ENCODE data around the gene IPO13. TPM values are rescaled to one million over a fixed set of nuclear protein-coding genes. Genes with fewer than 3 reads are reported as not detected.

The IPO13 gene
- polyA plus RNA-seq, 3 donors, result 10.1 to 20.4 (median 10.6) TPM

- no peak overlapping the region for H3K4me3 Mint-ChIP-seq
- DNase-seq, result no peak
- 98% methylated on average over 6 of the region's 8 CpGs for WGBS (ENCODE audit: insufficient coverage)
- Histone ChIP-seq H3K9me3 (replicated peaks in 1 of 2; ENCODE audit: control insufficient read depth in 1 of 2, insufficient read depth in 1 of 2, low read length in 2 of 2) (no peaks in the 10 kb centered on the region), H3K4me2 (replicated peaks; ENCODE audit: extremely low read depth, low read length, poor library complexity, severe bottlenecking) (no peak overlapping the region), H3K27ac (ENCODE audit: low read depth in 1 of 2, low read length in 2 of 2) (no peak overlapping the region), H3K4me3 (replicated peaks in 1 of 3; ENCODE audit: low read depth in 2 of 3, low read length in 3 of 3) (no peak overlapping the region), H2AFZ (ENCODE audit: insufficient read depth, low read depth, low read length, poor library complexity, severe bottlenecking) (no peak overlapping the region), H3K9ac (ENCODE audit: insufficient read depth, low read length, poor library complexity, severe bottlenecking) (no peak overlapping the region), H3K79me2 (ENCODE audit: insufficient read depth, low read length) (no peaks in the 10 kb centered on the region), H4K20me1 (ENCODE audit: insufficient read depth, low read length) (peaks cover 4% of the 10 kb centered on the region), H3K36me3 (replicated peaks in 1 of 2; ENCODE audit: control insufficient read depth in 1 of 2, insufficient read depth in 2 of 2, low read length in 2 of 2) (peaks cover 44 to 63% of the 10 kb centered on the region in 2 donors), H3K27me3 (ENCODE audit: control insufficient read depth in 2 of 2, insufficient read depth in 2 of 2, low read length in 2 of 2) (no peaks in the 10 kb centered on the region), H3K4me1 (ENCODE audit: control insufficient read depth in 1 of 2, insufficient read depth in 2 of 2, low read length in 2 of 2) (no peaks in the 10 kb centered on the region)
- no peak for TF ChIP-seq CTCF (IDR thresholded peaks at IDR 0.05)
- no peaks in the 10 kb centered on the region for H3K27me3 Mint-ChIP-seq (ENCODE audit: low read depth in 3 of 3)
- peaks cover 34 to 57% of the 10 kb centered on the region in 2 donors for H3K36me3 Mint-ChIP-seq
- peaks cover 0 to under 1% (median 0%) of the 10 kb centered on the region in 7 donors for H3K9me3 Mint-ChIP-seq
- intact Hi-C loops (cut with micrococcal nuclease), result no loop called here
- H3K27ac Mint-ChIP-seq, result peak overlapping the region in 1 of 7 donors; percentile 2
- H3K4me1 Mint-ChIP-seq, result no peaks in the 10 kb centered on the region
These were observed 9.5 kb downstream of the IPO13 start for GRCh38 chr1:43956234-43956633.

GRCh38 chr1:43957407-43958040 lies 10.8 kb downstream of the IPO13 start:
- Histone ChIP-seq H3K4me1 (ENCODE audit: control insufficient read depth in 1 of 2, insufficient read depth in 2 of 2, low read length in 2 of 2) (no peaks in the 10 kb centered on the region), H4K20me1 (ENCODE audit: insufficient read depth, low read length) (peaks cover 4% of the 10 kb centered on the region), H3K9ac (ENCODE audit: insufficient read depth, low read length, poor library complexity, severe bottlenecking) (no peak overlapping the region), H2AFZ (ENCODE audit: insufficient read depth, low read depth, low read length, poor library complexity, severe bottlenecking) (no peak overlapping the region), H3K27me3 (ENCODE audit: control insufficient read depth in 2 of 2, insufficient read depth in 2 of 2, low read length in 2 of 2) (no peaks in the 10 kb centered on the region), H3K36me3 (replicated peaks in 1 of 2; ENCODE audit: control insufficient read depth in 1 of 2, insufficient read depth in 2 of 2, low read length in 2 of 2) (peaks cover 52 to 76% of the 10 kb centered on the region in 2 donors), H3K27ac (ENCODE audit: low read depth in 1 of 2, low read length in 2 of 2) (no peak overlapping the region), H3K9me3 (replicated peaks in 1 of 2; ENCODE audit: control insufficient read depth in 1 of 2, insufficient read depth in 1 of 2, low read length in 2 of 2) (no peaks in the 10 kb centered on the region), H3K4me2 (replicated peaks; ENCODE audit: extremely low read depth, low read length, poor library complexity, severe bottlenecking) (no peak overlapping the region), H3K4me3 (replicated peaks in 1 of 3; ENCODE audit: low read depth in 2 of 3, low read length in 3 of 3) (no peak overlapping the region), H3K79me2 (ENCODE audit: insufficient read depth, low read length) (no peaks in the 10 kb centered on the region)
- Mint-ChIP-seq H3K9me3 (peaks cover 0 to 2% (median 0%) of the 10 kb centered on the region in 7 donors), H3K4me1 (no peaks in the 10 kb centered on the region), H3K27me3 (ENCODE audit: low read depth in 3 of 3) (no peaks in the 10 kb centered on the region), H3K4me3 (no peak overlapping the region), H3K36me3 (peaks cover 43 to 67% of the 10 kb centered on the region in 2 donors), H3K27ac (no peak overlapping the region)
- intact Hi-C loops (cut with micrococcal nuclease), result no loop called here
- WGBS (ENCODE audit: insufficient coverage), result 94% methylated on average over 7 of the region's 7 CpGs
- DNase-seq, result no peak
- no peak for TF ChIP-seq CTCF (IDR thresholded peaks at IDR 0.05)

All from CD14-positive monocyte (primary cell).